B cell (primary cell): ENCODE measurements around the gene CAV1. TPM values are rescaled to one million over a fixed set of nuclear protein-coding genes. Genes with fewer than 3 reads are reported as not detected.

Source experiments
- ATAC-seq: fragments of 200-7000 bp; cut with Tn5 transposase; one replicate; pipeline ENCODE4 v1.10.0; 2021; ENCODE audit warnings: low read depth, mild to moderate bottlenecking, moderate number of reproducible peaks, moderate library complexity
- CTCF ChIA-PET: fragments of 350-600 bp; sonication (Branson Sonifier 250); formaldehyde crosslinking; loops from one replicate; lab custom pipeline; 2021; ENCODE audit warnings: antibody characterized with exemption, inconsistent platforms; lab: Charles Lee
- POLR2A ChIA-PET: fragments of 350-600 bp; sonication (Branson Sonifier 250); formaldehyde crosslinking; loops from one replicate; lab custom pipeline; 2021; ENCODE audit warnings: antibody characterized with exemption; lab: Charles Lee
- DNase-seq: peaks from one replicate; pipeline ENCODE4 v3.0.0; 2013
- H2AFZ ChIP-seq: 2 replicates; pipeline ENCODE4 v1.6.1; 2012; ENCODE audit warnings: mild to moderate bottlenecking, low read depth, low read length; ENCODE audit not compliant: insufficient read depth, poor library complexity, severe bottlenecking
- H3K27ac ChIP-seq, 2 donors: 1 replicate in 1 of 2; 2 replicates in 1 of 2; pipeline ENCODE4 v1.5.1; 2012 to 2013; ENCODE audit warnings: low read length in 2 of 2, mild to moderate bottlenecking in 2 of 2, moderate library complexity in 1 of 2
- H3K27me3 ChIP-seq, 4 experiments: fragments of 200-600 bp in 1 of 4; sonication (generic) in 1 of 4; replicated peaks in 1 of 4; 1 replicate in 2 of 4; 2 replicates in 2 of 4; pipeline versions ENCODE4 v1.6.1 to v1.7.0; 2013 to 2016; ENCODE audit warnings: low read length in 3 of 4, mild to moderate bottlenecking in 2 of 4, mixed read lengths in 1 of 4, moderate library complexity in 1 of 4; ENCODE audit not compliant: insufficient read depth in 4 of 4, control insufficient read depth in 3 of 4; ENCODE audit errors: control extremely low read depth in 1 of 4
- H3K36me3 ChIP-seq, 2 experiments: replicated peaks in 1 of 2; 1 replicate in 1 of 2; 2 replicates in 1 of 2; pipeline versions ENCODE4 v1.6.1 to v1.7.1; 2013; ENCODE audit warnings: low read length in 1 of 2; ENCODE audit not compliant: insufficient read depth in 2 of 2, control insufficient read depth in 1 of 2; ENCODE audit errors: control extremely low read depth in 1 of 2, extremely low read depth in 1 of 2
- H3K4me1 ChIP-seq, 2 donors: fragments of 200-600 bp in 1 of 2; sonication (generic) in 1 of 2; 1 replicate in 1 of 2; 2 replicates in 1 of 2; pipeline versions ENCODE4 v1.5.1 to v1.6.1; 2013 to 2017; ENCODE audit warnings: low read length in 2 of 2; ENCODE audit not compliant: control insufficient read depth in 2 of 2, insufficient read depth in 2 of 2
- H3K4me2 ChIP-seq: replicated peaks from 2 replicates; pipeline ENCODE3; 2012; ENCODE audit warnings: mild to moderate bottlenecking, low read depth, low read length; ENCODE audit not compliant: poor library complexity, severe bottlenecking
- H3K4me3 ChIP-seq, 5 experiments: fragments of 200-600 bp in 1 of 5; sonication (generic) in 1 of 5; 1 replicate in 3 of 5; 2 replicates in 2 of 5; pipeline versions ENCODE4 v1.5.1 to v1.7.0; 2011 to 2016; ENCODE audit warnings: low read length in 4 of 5, mild to moderate bottlenecking in 4 of 5, low read depth in 2 of 5, control low read depth in 1 of 5, moderate library complexity in 1 of 5; ENCODE audit not compliant: insufficient read depth in 1 of 5; ENCODE audit errors: control extremely low read depth in 1 of 5, extremely low read depth in 1 of 5
- H3K79me2 ChIP-seq: fragments of 200-600 bp; sonication (generic); one replicate; pipeline ENCODE4 v1.6.0; 2016; ENCODE audit warnings: low read length; ENCODE audit not compliant: control insufficient read depth, insufficient read depth
- H3K9ac ChIP-seq: fragments of 200-600 bp; sonication (generic); 2 replicates; pipeline ENCODE4 v1.6.1; 2017; ENCODE audit warnings: mild to moderate bottlenecking, low read length, moderate library complexity
- H3K9me3 ChIP-seq, 3 donors: one replicate each; pipeline versions ENCODE4 v1.6.1 to v1.7.1; 2013; ENCODE audit warnings: low read length in 2 of 3; ENCODE audit not compliant: control insufficient read depth in 2 of 3, insufficient read depth in 1 of 3; ENCODE audit errors: control extremely low read depth in 1 of 3
- H4K20me1 ChIP-seq: 2 replicates; pipeline ENCODE4 v1.6.0; 2012; ENCODE audit warnings: mild to moderate bottlenecking, low read length; ENCODE audit not compliant: insufficient read depth, control insufficient read depth, poor library complexity, severe bottlenecking
- H3K27ac Mint-ChIP-seq: one replicate; pipeline ENCODE4 v1.8.0; 2021; ENCODE audit warnings: mixed read lengths
- H3K27me3 Mint-ChIP-seq: one replicate; pipeline ENCODE4 v1.8.0; 2021; ENCODE audit warnings: mixed read lengths
- H3K4me1 Mint-ChIP-seq: one replicate; pipeline ENCODE4 v1.8.0; 2021; ENCODE audit warnings: mixed read lengths
- H3K4me3 Mint-ChIP-seq: one replicate; pipeline ENCODE4 v1.8.0; 2021; ENCODE audit warnings: mixed read lengths
- H3K9me3 Mint-ChIP-seq: one replicate; pipeline ENCODE4 v1.8.0; 2022; ENCODE audit warnings: mixed read lengths; ENCODE audit not compliant: insufficient read depth
- EZH2 ChIP-seq: IDR thresholded peaks from 2 replicates; pipeline ENCODE4 v1.6.1; 2012; ENCODE audit warnings: borderline replicate concordance, low read depth, mild to moderate bottlenecking, moderate library complexity, low read length; ENCODE audit not compliant: insufficient read depth, poor library complexity, severe bottlenecking
- WGBS: methylation state at CpG from one replicate; pipeline ENCODE4 v1.1.5; 2013; ENCODE audit warnings: missing lambda C conversion rate; ENCODE audit not compliant: insufficient coverage; 5-methylcytosine and 5-hydroxymethylcytosine counted together
- intact Hi-C: fragments of 100-400 bp; cut with micrococcal nuclease; formaldehyde crosslinking; loops from one replicate; pipeline ENCODE4 v1.10.0; 2022
- polyA plus RNA-seq: library from polyadenylated mRNA; depleted of rRNA; stranded (reverse); fragments of >200 nt; gene quantifications from 2 replicates; pipeline ENCODE4 v1.2.3, GENCODE V29; 2012
- total RNA-seq, 2 donors: library from RNA; stranded (reverse); fragments of 120-200 nt in 1 of 2; gene quantifications; 1 replicate in 1 of 2; 2 replicates in 1 of 2; pipeline versions ENCODE4 v1.2.3 to v1.2.4, GENCODE V29; 2013 to 2022
- TF ChIP-seq, protein P1 (sequence below): fragments of 200-600 bp; IDR thresholded peaks from one replicate; pipeline ENCODE4 v1.8.0; 2022; ENCODE audit warnings: antibody characterized with exemption, mild to moderate bottlenecking

The CAV1 gene
- total and polyA plus RNA-seq, 2 donors (not counting 1 experiment from before 2014, with no cell fraction given): 0.95 to 1.9 TPM

DNA sequence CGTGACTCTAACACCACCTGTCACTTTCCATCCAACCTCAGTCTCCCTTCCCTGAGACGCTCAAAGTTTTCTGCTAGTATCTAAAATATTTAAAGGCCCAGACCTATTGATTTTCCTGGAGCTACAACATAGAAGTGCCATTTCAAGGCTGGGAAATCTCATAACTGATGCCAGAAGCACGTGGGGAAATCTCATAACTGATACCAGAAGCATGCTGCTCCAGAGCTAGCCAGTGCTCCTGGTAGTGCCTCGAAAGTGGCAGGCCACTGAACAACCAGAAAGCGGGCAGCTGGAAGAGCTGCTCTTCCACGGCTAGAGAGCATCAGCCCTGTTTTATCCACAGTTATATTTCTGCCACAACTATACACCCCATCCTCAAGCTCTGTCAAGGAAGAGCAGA lies 72.5 kb downstream of the CAV1 start:
- TF ChIP-seq EZH2: no peak
- TF ChIP-seq, protein P1, sequence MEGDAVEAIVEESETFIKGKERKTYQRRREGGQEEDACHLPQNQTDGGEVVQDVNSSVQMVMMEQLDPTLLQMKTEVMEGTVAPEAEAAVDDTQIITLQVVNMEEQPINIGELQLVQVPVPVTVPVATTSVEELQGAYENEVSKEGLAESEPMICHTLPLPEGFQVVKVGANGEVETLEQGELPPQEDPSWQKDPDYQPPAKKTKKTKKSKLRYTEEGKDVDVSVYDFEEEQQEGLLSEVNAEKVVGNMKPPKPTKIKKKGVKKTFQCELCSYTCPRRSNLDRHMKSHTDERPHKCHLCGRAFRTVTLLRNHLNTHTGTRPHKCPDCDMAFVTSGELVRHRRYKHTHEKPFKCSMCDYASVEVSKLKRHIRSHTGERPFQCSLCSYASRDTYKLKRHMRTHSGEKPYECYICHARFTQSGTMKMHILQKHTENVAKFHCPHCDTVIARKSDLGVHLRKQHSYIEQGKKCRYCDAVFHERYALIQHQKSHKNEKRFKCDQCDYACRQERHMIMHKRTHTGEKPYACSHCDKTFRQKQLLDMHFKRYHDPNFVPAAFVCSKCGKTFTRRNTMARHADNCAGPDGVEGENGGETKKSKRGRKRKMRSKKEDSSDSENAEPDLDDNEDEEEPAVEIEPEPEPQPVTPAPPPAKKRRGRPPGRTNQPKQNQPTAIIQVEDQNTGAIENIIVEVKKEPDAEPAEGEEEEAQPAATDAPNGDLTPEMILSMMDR: no peak
- Histone ChIP-seq H3K4me1 (peaks cover 7% of the 10 kb centered on the region in 2 donors), H3K27me3 (peaks cover 0 to 19% (median 11%) of the 10 kb centered on the region in 4 experiments), H3K4me2 (no peak overlapping the region), H4K20me1 (no peaks in the 10 kb centered on the region), H3K27ac (no peak overlapping the region), H3K4me3 (no peak overlapping the region), H2AFZ (no peak overlapping the region), H3K9me3 (no peaks in the 10 kb centered on the region), H3K36me3 (no peaks in the 10 kb centered on the region), H3K79me2 (no peaks in the 10 kb centered on the region), H3K9ac (no peak overlapping the region)
- no peaks in the 10 kb centered on the region for H3K9me3 Mint-ChIP-seq
- H3K27me3 Mint-ChIP-seq: peaks cover 29% of the 10 kb centered on the region
- H3K4me1 Mint-ChIP-seq: peaks cover 6% of the 10 kb centered on the region
- WGBS: 85% methylated on average over 6 of the region's 6 CpGs
- POLR2A ChIA-PET: no interaction called here
- ATAC-seq (no peak), DNase-seq (no peak)
- no peak overlapping the region for H3K27ac Mint-ChIP-seq
- no peak overlapping the region for H3K4me3 Mint-ChIP-seq
- CTCF ChIA-PET: interaction anchor here (0.5 to 1.7 kb wide), 6 partner anchors 9 to 448 kb away, joined by 3 to 5 read pairs (median 4); no protein-coding TSS in a partner anchor
- intact Hi-C loops: no loop called here

DNA sequence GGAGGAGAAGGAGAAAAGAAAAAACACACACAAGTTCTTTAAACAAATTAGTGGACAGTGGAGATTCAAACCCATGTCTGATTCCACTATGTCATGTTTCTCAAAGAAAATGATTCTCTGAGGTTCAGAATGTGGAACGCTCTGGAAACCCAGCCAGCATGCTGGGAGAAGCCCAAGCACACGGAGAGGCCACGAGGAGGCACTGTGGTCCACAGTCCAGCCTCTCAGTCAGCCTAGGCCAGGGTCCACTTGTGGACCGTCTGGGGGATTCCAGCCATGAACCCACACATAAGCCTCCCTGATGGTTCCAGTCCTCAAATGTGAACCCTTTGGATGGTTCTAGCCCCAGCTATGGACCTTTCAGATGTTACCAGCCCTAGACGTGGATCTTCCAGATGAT lies 73.4 kb downstream of the CAV1 start:
- Histone ChIP-seq H3K9me3 (no peaks in the 10 kb centered on the region), H3K36me3 (no peaks in the 10 kb centered on the region), H2AFZ (no peak overlapping the region), H3K4me1 (no peaks in the 10 kb centered on the region), H3K27ac (no peak overlapping the region), H3K4me3 (no peak overlapping the region), H3K79me2 (no peaks in the 10 kb centered on the region), H3K4me2 (no peak overlapping the region), H3K27me3 (peaks cover 0 to 11% (median 4%) of the 10 kb centered on the region in 4 experiments), H4K20me1 (no peaks in the 10 kb centered on the region), H3K9ac (no peak overlapping the region)
- CTCF ChIA-PET: no interaction called here
- Mint-ChIP-seq H3K27me3 (peaks cover 21% of the 10 kb centered on the region), H3K4me3 (no peak overlapping the region), H3K27ac (no peak overlapping the region), H3K4me1 (peaks cover under 1% of the 10 kb centered on the region), H3K9me3 (no peaks in the 10 kb centered on the region)
- ATAC-seq (no peak), DNase-seq (no peak)
- no peak for TF ChIP-seq EZH2
- TF ChIP-seq, protein P1: no peak
- intact Hi-C loops: no loop called here
- POLR2A ChIA-PET: no interaction called here
- WGBS: 94% methylated on average over 5 of the region's 5 CpGs
